Motor neuron (in vitro differentiated cells): ENCODE data around the gene NAP1L4. TPM values are rescaled to one million over a fixed set of nuclear protein-coding genes. Genes with fewer than 3 reads are reported as not detected.
A peak's percentile ranks its signal among the peaks of the same experiment; 100 is the strongest.

Experiments used
- ATAC-seq, 8 experiments: fragments of 200-7000 bp; cut with Tn5 transposase; replicated peaks in 6 of 8; 2 replicates each; pipeline ENCODE4 v1.8.0; 2021; ENCODE audit warnings: mild to moderate bottlenecking in 8 of 8, moderate library complexity in 8 of 8
- H3K27ac ChIP-seq, 2 donors: fragments of 250-450 bp; sonication (Bioruptor Pico); 2 replicates each; pipeline ENCODE4 v1.9.0; 2021; ENCODE audit warnings: antibody characterized with exemption in 2 of 2, mild to moderate bottlenecking in 2 of 2, moderate library complexity in 1 of 2
- H3K4me1 ChIP-seq, 2 donors: fragments of 250-450 bp; sonication (Bioruptor Pico); replicated peaks in 1 of 2; 2 replicates each; pipeline ENCODE4 v1.6.1; 2021; ENCODE audit warnings: antibody characterized with exemption in 2 of 2, mild to moderate bottlenecking in 2 of 2, moderate library complexity in 1 of 2
- H3K4me3 ChIP-seq, 5 donors: fragments of 250-450 bp; sonication (Bioruptor Pico); 2 replicates each; pipeline ENCODE4 v1.9.0; 2021; ENCODE audit warnings: antibody characterized with exemption in 5 of 5, mild to moderate bottlenecking in 5 of 5, moderate library complexity in 4 of 5
- WGBS, 10 experiments: fragments of 450-650 bp; shearing (Covaris generic); methylation state at CpG; one replicate each; pipeline ENCODE4 v1.0.0; 2022; 5-methylcytosine and 5-hydroxymethylcytosine counted together
- in situ Hi-C, 9 experiments: fragments of 400-800 bp; cut with MboI; loops; one replicate each; pipeline ENCODE4 v1.15.0; 2021; ENCODE audit warnings: low sequenced_read_pairs in 9 of 9, low pct_unique_long_range_greater_than_20kb in 2 of 9; ENCODE audit not compliant: unreplicated experiment in 9 of 9
- total RNA-seq, 8 experiments: library from RNA; unstranded; fragments of 300-600 nt; gene quantifications; 2 replicates each; pipeline versions ENCODE4 v1.2.3 to v1.2.4, GENCODE V29; 2022

NAP1L4 gene
- total RNA-seq, 8 experiments from 2014 or later, result 92.6 to 166 (median 122) TPM

DNA sequence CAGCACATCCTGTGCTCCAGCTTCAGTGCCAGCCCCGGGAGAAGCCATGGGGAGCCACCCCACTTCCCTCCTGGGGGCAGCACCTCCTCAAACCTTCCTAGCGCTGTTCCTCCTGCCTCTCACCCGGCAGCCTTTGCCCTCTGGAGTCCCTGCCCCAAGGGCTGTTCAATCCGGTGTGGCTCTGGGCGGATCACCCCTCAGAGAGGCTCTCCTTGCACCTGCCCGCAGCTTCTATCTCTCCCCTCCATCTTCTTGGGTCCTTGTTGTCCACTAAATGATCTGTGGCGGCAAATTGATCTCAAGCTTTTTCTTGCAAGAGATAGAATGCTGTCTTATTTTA, 88.5 kb downstream of the NAP1L4 start:
- no peak for ATAC-seq
- no peak overlapping the region for H3K4me3 ChIP-seq
- no peak overlapping the region for H3K27ac ChIP-seq
- WGBS, 10 experiments, result 60 to 92% (median 64%) methylated on average over 1 to 4 of the region's 7 CpGs; no CpG with 5 or more reads in 2 of the 10 experiments
- in situ Hi-C loops, result no loop called here
- H3K4me1 ChIP-seq, result peaks cover 0 to 17% of the 10 kb centered on the region in 2 donors

GRCh38 chr11:2902784-2903671, 89.1 kb downstream of the NAP1L4 start:
- 53 to 100% (median 85%) methylated on average over 1 to 10 of the region's 23 CpGs; no CpG with 5 or more reads in 6 of the 10 experiments for WGBS, 10 experiments
- no peak for ATAC-seq
- H3K27ac ChIP-seq, result peak overlapping the region in 1 of 2 donors; percentile 44
- H3K4me1 ChIP-seq, result peaks cover 0 to 17% of the 10 kb centered on the region in 2 donors
- in situ Hi-C loops, result no loop called here
- peak overlapping the region in 4 of 5 donors; percentile 35 to 51 (median 44) for H3K4me3 ChIP-seq

DNA sequence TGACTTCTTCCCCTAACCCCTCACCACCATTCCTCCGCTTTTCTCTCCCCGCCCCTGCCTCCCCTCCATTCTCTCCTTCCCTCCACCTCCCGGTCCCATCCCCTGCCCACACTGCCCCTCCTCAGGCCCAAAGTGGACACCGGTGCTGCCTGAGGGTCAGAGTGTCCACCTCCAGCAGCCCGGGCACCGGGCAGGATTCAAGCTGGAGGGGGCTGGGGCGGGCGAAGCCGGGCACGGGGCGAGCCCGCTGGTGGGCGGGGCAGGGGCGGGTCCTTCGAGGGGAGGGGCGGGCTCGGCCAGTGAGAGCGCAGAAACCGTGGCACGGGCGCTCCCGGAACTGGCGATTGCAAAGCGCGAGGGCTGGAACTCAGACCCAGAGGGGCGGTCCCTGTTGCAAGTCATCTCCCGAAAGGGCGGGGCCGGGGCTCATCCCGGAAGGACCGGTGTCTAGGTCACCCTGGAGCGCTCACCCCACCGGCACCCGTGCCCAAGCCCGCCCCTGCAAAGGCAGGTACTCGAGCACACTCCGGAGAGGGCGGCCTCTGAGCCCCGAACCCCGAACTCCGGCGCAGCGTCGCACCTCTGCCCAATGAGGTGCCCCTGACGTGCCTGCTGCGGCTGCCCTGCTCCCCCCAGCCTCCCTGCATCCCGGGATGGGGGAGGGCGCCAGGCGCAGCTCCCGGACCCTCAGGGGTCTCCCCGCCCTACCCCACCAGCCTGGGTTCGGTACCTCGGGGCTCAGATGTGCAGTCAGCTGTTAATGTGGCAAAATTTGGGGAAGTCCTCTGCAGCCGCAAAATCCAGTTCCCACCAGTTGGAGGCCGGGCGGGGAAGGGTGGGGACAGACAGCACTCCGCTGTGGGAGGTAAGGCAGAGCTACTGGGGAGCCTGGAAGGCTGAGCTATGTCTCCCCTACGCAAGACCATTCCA, 90.0 kb downstream of the NAP1L4 start:
- in situ Hi-C loops, result no loop called here
- H3K27ac ChIP-seq, result peak overlapping the region in 1 of 2 donors; percentile 44
- peak overlapping the region; percentile 35 to 51 (median 42) for H3K4me3 ChIP-seq
- WGBS, 10 experiments, result 6% methylated on average over 2 of the region's 58 CpGs; no CpG with 5 or more reads in 9 of the 10 experiments
- peaks cover 0 to 17% of the 10 kb centered on the region in 2 donors for H3K4me1 ChIP-seq
- ATAC-seq, result peak; percentile 83 to 96 (median 88)

DNA sequence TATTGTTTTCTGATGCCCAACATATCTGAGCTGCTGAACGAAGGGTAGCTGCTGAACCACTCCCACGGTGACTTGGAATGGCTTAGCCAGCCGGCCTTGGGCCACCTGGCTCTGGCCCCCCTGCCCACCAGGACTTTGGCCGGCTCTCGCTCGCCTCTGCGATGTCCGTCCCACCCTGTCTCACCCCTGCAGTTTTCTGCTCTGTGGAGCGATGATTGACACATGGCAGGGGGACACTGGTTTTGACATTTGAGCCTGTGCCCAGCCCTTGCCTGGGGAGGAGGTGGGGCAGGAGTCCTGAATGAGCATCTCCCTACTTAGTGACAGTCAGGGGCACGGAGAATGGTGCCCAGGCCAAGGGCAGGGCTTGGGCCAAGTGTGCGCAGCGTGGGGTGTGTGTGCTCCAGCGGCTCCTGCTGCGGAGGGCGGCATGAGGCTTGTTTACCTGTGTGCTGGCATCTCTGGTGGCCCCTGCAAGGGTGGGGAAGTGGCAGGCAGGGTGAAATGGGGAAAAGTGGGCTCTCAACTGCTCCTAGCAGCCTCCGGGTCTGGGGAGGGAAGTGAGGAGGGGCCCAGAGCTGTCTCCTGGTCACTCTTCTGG, 90.8 kb downstream of the NAP1L4 start:
- Histone ChIP-seq H3K27ac (no peak overlapping the region), H3K4me3 (peak overlapping the region in 4 of 5 donors; percentile 35 to 51 (median 44)), H3K4me1 (peaks cover 0 to 17% of the 10 kb centered on the region in 2 donors)
- ATAC-seq, result no peak
- in situ Hi-C loops, result no loop called here
- WGBS, 10 experiments, result 0 to 100% (median 67%) methylated on average over 1 to 8 of the region's 16 CpGs; no CpG with 5 or more reads in 5 of the 10 experiments

DNA sequence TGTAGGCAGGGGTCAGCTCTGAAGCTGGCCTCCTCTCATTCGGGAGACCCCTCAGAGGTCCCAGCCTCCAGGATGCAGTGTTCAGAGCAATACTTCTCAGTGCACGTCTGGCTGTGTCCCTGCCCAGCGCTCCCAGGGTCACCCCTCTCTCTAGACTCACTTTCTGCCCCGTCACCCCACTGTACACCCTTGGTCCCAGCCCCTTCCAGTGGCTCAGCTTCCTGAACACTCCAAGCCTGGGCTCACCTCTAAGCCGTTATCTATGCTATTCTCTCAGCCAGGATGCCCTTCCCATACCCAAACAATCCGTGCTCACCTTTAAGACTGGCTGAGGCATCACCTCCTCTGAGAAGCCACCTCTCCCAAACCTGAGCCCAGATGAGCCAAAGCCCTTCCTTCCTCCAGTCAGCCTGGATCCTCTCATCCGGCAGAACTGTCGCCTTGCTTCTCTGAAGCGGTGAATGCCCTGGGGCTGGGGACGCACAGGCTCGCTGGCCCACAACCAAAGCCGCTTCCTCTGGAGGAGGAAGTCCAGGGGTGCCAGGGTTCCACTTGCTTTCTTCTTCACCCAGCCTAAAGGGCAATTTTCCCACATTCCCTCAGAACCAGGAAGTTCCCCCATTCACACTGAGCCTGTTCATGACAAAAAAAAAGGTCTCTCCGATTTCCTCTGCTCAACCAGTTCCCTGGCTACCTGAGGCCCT, 92.9 kb downstream of the NAP1L4 start:
- 70 to 95% (median 85%) methylated on average over 2 to 7 of the region's 13 CpGs; no CpG with 5 or more reads in 4 of the 10 experiments for WGBS, 10 experiments
- Histone ChIP-seq H3K4me3 (no peak overlapping the region), H3K27ac (no peak overlapping the region), H3K4me1 (peaks cover 0 to 12% of the 10 kb centered on the region in 2 donors)
- no peak for ATAC-seq
- in situ Hi-C loops, result loop anchor here (10.0 to 25.0 kb wide), 8 partner anchors 212 to 712 kb away; partner anchors contain the start of genes KCNQ1OT1 (in 5 of the 9), TSSC4 (in 2 of the 9), KCNQ1 (in 1 of the 9) and TRPM5 (in 1 of the 9)

DNA sequence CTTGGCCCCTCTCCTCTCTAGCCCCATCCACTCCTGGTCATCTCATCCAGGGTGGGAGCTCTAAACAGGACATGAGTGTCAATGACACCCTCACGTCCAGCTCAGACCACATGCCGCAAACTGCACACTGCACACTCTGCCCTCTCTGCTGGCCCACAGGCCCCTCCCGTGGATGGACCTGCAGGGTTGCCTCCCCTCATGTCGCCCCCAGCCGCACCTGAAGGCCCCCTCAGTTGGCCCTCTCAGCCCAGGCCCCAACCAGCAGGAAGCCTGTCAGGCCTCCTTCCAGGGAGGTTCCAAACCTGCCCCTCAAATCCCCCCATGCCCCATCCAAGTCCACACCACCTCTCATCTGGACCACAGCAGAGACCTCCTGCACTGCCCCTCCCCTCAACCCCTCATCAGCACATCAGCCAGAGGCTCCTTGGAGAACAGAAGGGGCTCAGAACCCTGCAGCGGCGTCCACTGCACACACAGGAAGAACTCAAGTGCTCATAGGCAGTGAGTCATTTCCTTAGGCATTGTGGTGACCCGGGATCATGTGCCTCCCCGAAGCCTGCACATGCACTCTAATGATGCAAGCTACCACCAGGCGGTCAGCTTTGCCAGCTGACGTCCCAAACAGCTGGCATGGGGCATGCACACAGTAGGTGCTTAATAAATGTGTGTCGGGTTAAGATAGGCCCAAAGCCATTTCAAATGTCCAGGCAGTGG, 93.6 kb downstream of the NAP1L4 start:
- no peak overlapping the region for H3K27ac ChIP-seq
- peaks cover 0 to 8% of the 10 kb centered on the region in 2 donors for H3K4me1 ChIP-seq
- no peak overlapping the region for H3K4me3 ChIP-seq
- WGBS, 10 experiments, result 40 to 66% methylated on average over 2 to 6 of the region's 12 CpGs; no CpG with 5 or more reads in 8 of the 10 experiments
- in situ Hi-C loops, result loop anchor here (10.0 to 25.0 kb wide), 8 partner anchors 211 to 711 kb away; partner anchors contain the start of genes KCNQ1OT1 (in 5 of the 9), TSSC4 (in 2 of the 9), KCNQ1 (in 1 of the 9) and TRPM5 (in 1 of the 9)
- peak in 7 of 8 experiments; percentile 12 to 51 (median 32) for ATAC-seq

DNA sequence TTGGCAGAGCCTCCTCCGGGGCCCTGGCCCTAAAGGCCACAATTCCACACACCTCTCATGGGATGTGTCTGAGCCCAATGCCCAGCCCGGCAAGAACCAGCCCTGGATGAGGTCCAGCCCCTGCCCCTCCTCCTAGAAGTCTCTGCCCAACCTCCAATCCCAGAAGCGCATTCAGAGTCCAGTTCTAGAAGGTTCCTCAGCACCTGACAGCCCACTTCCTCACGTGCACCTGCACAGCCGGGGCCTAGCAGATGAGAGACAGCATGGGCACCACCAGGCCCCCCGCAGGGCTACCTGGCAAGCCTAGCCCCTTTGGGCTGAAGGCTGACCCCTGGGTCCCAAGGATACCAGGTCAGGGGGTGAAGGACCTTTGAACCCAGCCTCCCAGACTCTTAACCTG, 95.1 kb downstream of the NAP1L4 start:
- in situ Hi-C loops, result loop anchor here (10.0 to 25.0 kb wide), 8 partner anchors 210 to 710 kb away; partner anchors contain the start of genes KCNQ1OT1 (in 5 of the 9), TSSC4 (in 2 of the 9), KCNQ1 (in 1 of the 9) and TRPM5 (in 1 of the 9)
- Histone ChIP-seq H3K4me3 (no peak overlapping the region), H3K4me1 (peaks cover 2 to 3% of the 10 kb centered on the region in 2 donors), H3K27ac (no peak overlapping the region)
- no peak for ATAC-seq
- 90% methylated on average over 2 of the region's 6 CpGs; no CpG with 5 or more reads in 9 of the 10 experiments for WGBS, 10 experiments

- WGBS, 10 experiments, result 20 to 100% (median 63%) methylated on average over 1 to 3 of the region's 9 CpGs; no CpG with 5 or more reads in 5 of the 10 experiments
- in situ Hi-C loops, result loop anchor here (10.0 to 25.0 kb wide), 8 partner anchors 209 to 709 kb away; partner anchors contain the start of genes KCNQ1OT1 (in 5 of the 9), TSSC4 (in 2 of the 9), KCNQ1 (in 1 of the 9) and TRPM5 (in 1 of the 9)
- Histone ChIP-seq H3K4me3 (no peak overlapping the region), H3K27ac (no peak overlapping the region), H3K4me1 (peaks cover 10 to 11% of the 10 kb centered on the region in 2 donors)
- no peak for ATAC-seq
These were observed 96.1 kb downstream of the NAP1L4 start for GRCh38 chr11:2896047-2896446.

Other genes with a start within 250 kb of the NAP1L4 start
- 10 to 100 TPM in 7 of 8 experiments, 1 to 10 TPM in 1; 5.0 to 80.1 (median 37.8) TPM for gene CDKN1C, start 106.6 kb downstream of the NAP1L4 start, total RNA-seq
- gene PHLDA2, start 62.9 kb downstream of the NAP1L4 start, total RNA-seq, result 10 to 100 TPM in 1 of 8 experiments, 1 to 10 TPM in 5, under 1 TPM in 2; 0.37 to 40.8 (median 2.2) TPM
- gene CARS1, start 65.1 kb upstream of the NAP1L4 start, total RNA-seq, result 100 to 1,000 TPM in 1 of 8 experiments, 10 to 100 TPM in 7; 37.9 to 119 (median 65.5) TPM
- gene OSBPL5, start 173.0 kb upstream of the NAP1L4 start, total RNA-seq, result 10 to 100 TPM; 12.1 to 29.8 (median 18.1) TPM
- gene MRGPRG, start 226.5 kb upstream of the NAP1L4 start, total RNA-seq, result 1 to 10 TPM in 1 of 8 experiments, under 1 TPM in 2, not detected in 5; 0.41 to 1.4 (median 0.73) TPM
- gene MRGPRE, start 240.1 kb upstream of the NAP1L4 start, total RNA-seq, result under 1 TPM in 3 of 8 experiments, not detected in 5; 0.31 to 0.85 (median 0.36) TPM